ENCODE data around the gene ZNF165.
"Not testable (repeated sequence)": the region's sequence is repeated elsewhere in the genome, so short reads cannot be mapped to it uniquely, and the experiment has no call there.

GRCh38 chr6:28102222-28102621, 21.9 kb downstream of the ZNF165 start:
- not testable (repeated sequence) for TF ChIP-seq CTCF (IDR thresholded peaks at IDR 0.05; ENCODE audit: extremely low read depth in 1 of 2, insufficient read depth in 1 of 2, low read depth in 1 of 2, low read length in 2 of 2); EZH2 (IDR thresholded peaks at IDR 0.05; ENCODE audit: borderline replicate concordance, low read depth, low read length, severe bottlenecking); GATA2 (IDR thresholded peaks at IDR 0.05; ENCODE audit: insufficient read depth, insufficient read length, low read depth, low read length); POLR2AphosphoS5 (IDR thresholded peaks at IDR 0.05; ENCODE audit: insufficient read depth, low read depth, low read length)

Measured in endothelial cell of umbilical vein (primary cell).